Effector memory CD4-positive, alpha-beta T cell (primary cell): Measurements from ENCODE around the gene OFD1.
"Not testable (repeated sequence)": the region's sequence is repeated elsewhere in the genome, so short reads cannot be mapped to it uniquely, and the experiment has no call there.

Experiments used
- DNase-seq, 3 donors: peaks; one replicate each; pipeline ENCODE4 v3.0.0-alpha.2; 2020
- H3K27ac ChIP-seq: 2 replicates; pipeline ENCODE4 v1.7.0; 2013; ENCODE audit warnings: mild to moderate bottlenecking, low read length, moderate library complexity; ENCODE audit not compliant: insufficient read depth, poor library complexity, severe bottlenecking
- H3K27me3 ChIP-seq: replicated peaks from 2 replicates; pipeline ENCODE4 v1.7.0; 2013; ENCODE audit warnings: mild to moderate bottlenecking, low read length; ENCODE audit not compliant: insufficient read depth, control insufficient read depth, poor library complexity, severe bottlenecking
- H3K36me3 ChIP-seq: 2 replicates; pipeline ENCODE4 v1.7.0; 2013; ENCODE audit warnings: mild to moderate bottlenecking, low read length, moderate library complexity; ENCODE audit not compliant: control insufficient read depth, insufficient read depth
- H3K4me1 ChIP-seq: 2 replicates; pipeline ENCODE4 v1.7.0; 2013; ENCODE audit warnings: low read length, mild to moderate bottlenecking; ENCODE audit not compliant: control insufficient read depth, insufficient read depth, poor library complexity, severe bottlenecking
- H3K4me3 ChIP-seq: 2 replicates; pipeline ENCODE4 v1.7.0; 2013; ENCODE audit warnings: low read length, low read depth, mild to moderate bottlenecking; ENCODE audit not compliant: insufficient read depth, poor library complexity, severe bottlenecking
- H3K9me3 ChIP-seq: 2 replicates; pipeline ENCODE4 v1.7.0; 2013; ENCODE audit warnings: mild to moderate bottlenecking, low read length, moderate library complexity; ENCODE audit not compliant: control insufficient read depth

Gene OFD1

GRCh38 chrX:13726583-13726982 lies 8.0 kb upstream of the OFD1 start:
- H3K9me3 ChIP-seq, H3K27me3 ChIP-seq, DNase-seq, H3K4me1 ChIP-seq, H3K4me3 ChIP-seq, H3K27ac ChIP-seq, H3K36me3 ChIP-seq: not testable (repeated sequence)

- not testable (repeated sequence) for H3K9me3 ChIP-seq, H3K4me3 ChIP-seq, H3K27ac ChIP-seq, H3K4me1 ChIP-seq, H3K36me3 ChIP-seq, DNase-seq, H3K27me3 ChIP-seq
Observed at GRCh38 chrX:13730523-13730922, 4.0 kb upstream of the OFD1 start.

GRCh38 chrX:13732246-13733067 lies 2.1 kb upstream of the OFD1 start:
- no peaks in the 10 kb centered on the region for H3K27me3 ChIP-seq
- peaks cover 3% of the 10 kb centered on the region for H3K36me3 ChIP-seq
- DNase-seq = no peak
- peaks cover 5% of the 10 kb centered on the region for H3K4me1 ChIP-seq
- peak overlapping the region; percentile 98 for H3K27ac ChIP-seq
- H3K9me3 ChIP-seq = no peaks in the 10 kb centered on the region
- H3K4me3 ChIP-seq = no peak overlapping the region

- peaks cover 5% of the 10 kb centered on the region for H3K4me1 ChIP-seq
- DNase-seq = no peak
Observed at GRCh38 chrX:13733506-13733905, 1.0 kb upstream of the OFD1 start.

GRCh38 chrX:13741695-13742094 lies 7.1 kb downstream of the OFD1 start:
- no peak for DNase-seq
- H3K9me3 ChIP-seq = no peaks in the 10 kb centered on the region
- H3K27me3 ChIP-seq = no peaks in the 10 kb centered on the region
- H3K4me3 ChIP-seq = no peak overlapping the region
- H3K36me3 ChIP-seq = peaks cover 23% of the 10 kb centered on the region
- no peak overlapping the region for H3K27ac ChIP-seq
- H3K4me1 ChIP-seq = no peaks in the 10 kb centered on the region

More at GRCh38 chrX:13733506-13733905, 1.0 kb upstream of the OFD1 start:
- H3K36me3 ChIP-seq = peaks cover 3% of the 10 kb centered on the region
- peak overlapping the region; percentile 73 for H3K4me3 ChIP-seq
- no peaks in the 10 kb centered on the region for H3K27me3 ChIP-seq
- H3K9me3 ChIP-seq = no peaks in the 10 kb centered on the region
- peak overlapping the region; percentile 98 for H3K27ac ChIP-seq

GRCh38 chrX:13742397-13743176 lies 8.0 kb downstream of the OFD1 start:
- Histone ChIP-seq H3K36me3 (peaks cover 19% of the 10 kb centered on the region), H3K9me3 (no peaks in the 10 kb centered on the region), H3K27ac (peak overlapping the region; percentile 59), H3K4me1 (no peaks in the 10 kb centered on the region), H3K4me3 (no peak overlapping the region), H3K27me3 (no peaks in the 10 kb centered on the region)
- DNase-seq = peak; percentile 20 to 30 (median 25)

GRCh38 chrX:13747836-13748235 lies 13.3 kb downstream of the OFD1 start:
- no peak for DNase-seq
- no peak overlapping the region for H3K27ac ChIP-seq
- no peaks in the 10 kb centered on the region for H3K9me3 ChIP-seq
- H3K4me3 ChIP-seq = no peak overlapping the region
- H3K4me1 ChIP-seq = no peaks in the 10 kb centered on the region
- H3K36me3 ChIP-seq = peaks cover 26% of the 10 kb centered on the region
- H3K27me3 ChIP-seq = no peaks in the 10 kb centered on the region

- Histone ChIP-seq H3K36me3 (peaks cover 26% of the 10 kb centered on the region), H3K4me3 (no peak overlapping the region), H3K9me3 (no peaks in the 10 kb centered on the region), H3K27me3 (no peaks in the 10 kb centered on the region), H3K27ac (no peak overlapping the region), H3K4me1 (no peaks in the 10 kb centered on the region)
- no peak for DNase-seq
Observed at GRCh38 chrX:13748486-13748885, 13.9 kb downstream of the OFD1 start.

- H3K36me3 ChIP-seq = peaks cover 19% of the 10 kb centered on the region
- H3K27ac ChIP-seq = no peak overlapping the region
- no peaks in the 10 kb centered on the region for H3K9me3 ChIP-seq
Observed at GRCh38 chrX:13750204-13750603, 15.7 kb downstream of the OFD1 start.

GRCh38 chrX:13750812-13751211 lies 16.3 kb downstream of the OFD1 start:
- H3K4me1 ChIP-seq = no peaks in the 10 kb centered on the region
- peaks cover 19% of the 10 kb centered on the region for H3K36me3 ChIP-seq
- DNase-seq = no peak
- H3K27ac ChIP-seq = no peak overlapping the region
- H3K4me3 ChIP-seq = no peak overlapping the region
- H3K27me3 ChIP-seq = no peaks in the 10 kb centered on the region
- H3K9me3 ChIP-seq = no peaks in the 10 kb centered on the region

More at GRCh38 chrX:13750204-13750603, 15.7 kb downstream of the OFD1 start:
- Histone ChIP-seq H3K27me3 (no peaks in the 10 kb centered on the region), H3K4me1 (no peaks in the 10 kb centered on the region), H3K4me3 (no peak overlapping the region)
- DNase-seq = no peak
